ENCODE measurements around the gene PLS1. TPM values are rescaled to one million over a fixed set of nuclear protein-coding genes. Genes with fewer than 3 reads are reported as not detected.

PLS1 gene
- polyA plus RNA-seq, 1 of the 3 experiments (the other 2 are of a cell fraction) = 2.9 TPM

DNA sequence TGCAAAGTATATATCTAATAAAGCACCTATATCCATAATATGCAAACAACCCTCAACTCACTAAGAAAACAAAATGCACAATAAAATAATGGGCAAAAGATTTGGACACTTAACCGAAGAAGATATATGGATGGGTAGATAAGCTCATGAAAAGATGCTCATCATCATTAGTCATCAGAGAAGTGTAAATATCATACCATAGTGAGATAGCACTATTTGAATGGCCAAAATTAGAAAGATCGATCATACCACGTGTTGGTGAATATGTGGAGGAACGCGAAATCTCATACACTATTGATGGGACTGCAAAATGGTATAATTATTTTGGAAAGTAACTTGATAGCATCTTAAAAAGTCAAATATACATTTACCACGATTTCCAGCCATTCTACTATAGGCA, 40.5 kb downstream of the PLS1 start:
- no peak overlapping the region for H3K9ac ChIP-seq
- H3K4me2 ChIP-seq = no peak overlapping the region
- no peak overlapping the region for H2AFZ ChIP-seq (ENCODE audit: low read depth)
- POLR2A ChIA-PET = no interaction called here
- DNase-seq = no peak
- no peaks in the 10 kb centered on the region for H3K27me3 ChIP-seq (ENCODE audit: insufficient read depth)
- no peaks in the 10 kb centered on the region for H3K9me2 ChIP-seq
- H3K4me3 ChIP-seq (ENCODE audit: low read depth in 2 of 2, low read length in 1 of 2) = no peak overlapping the region
- H4K20me1 ChIP-seq (ENCODE audit: insufficient read depth) = no peaks in the 10 kb centered on the region
- H3K27ac ChIP-seq (ENCODE audit: low read depth in 2 of 2, low read length in 1 of 2) = no peak overlapping the region
- H3K79me2 ChIP-seq (ENCODE audit: insufficient read depth) = no peaks in the 10 kb centered on the region
- H3K9me3 ChIP-seq = no peaks in the 10 kb centered on the region
- CTCF ChIA-PET = no interaction called here
- H3K36me3 ChIP-seq (replicated peaks in 1 of 2; ENCODE audit: control insufficient read depth in 1 of 2, insufficient read depth in 2 of 2, low read length in 1 of 2) = no peaks in the 10 kb centered on the region
- no peaks in the 10 kb centered on the region for H3F3A ChIP-seq (replicated peaks; ENCODE audit: insufficient read depth)
- TF ChIP-seq TAF1 (IDR thresholded peaks at IDR 0.05; ENCODE audit: borderline replicate concordance, low read depth, low read length) (no peak), CHD2 (IDR thresholded peaks at IDR 0.05; ENCODE audit: low read length, partially characterized antibody) (no peak), FOSL2 (IDR thresholded peaks at IDR 0.05; ENCODE audit: borderline replicate concordance, low read depth) (no peak), FOXM1 (IDR thresholded peaks at IDR 0.05; ENCODE audit: low read depth) (no peak), NFIC (IDR thresholded peaks at IDR 0.05; ENCODE audit: borderline replicate concordance) (no peak), NRF1 (IDR thresholded peaks at IDR 0.05; ENCODE audit: low read depth, low read length) (no peak), RCOR1 (IDR thresholded peaks at IDR 0.05; ENCODE audit: low read length) (no peak), YY1 (IDR thresholded peaks at IDR 0.05; ENCODE audit: low read depth) (no peak)
- TF ChIP-seq, protein P1, sequence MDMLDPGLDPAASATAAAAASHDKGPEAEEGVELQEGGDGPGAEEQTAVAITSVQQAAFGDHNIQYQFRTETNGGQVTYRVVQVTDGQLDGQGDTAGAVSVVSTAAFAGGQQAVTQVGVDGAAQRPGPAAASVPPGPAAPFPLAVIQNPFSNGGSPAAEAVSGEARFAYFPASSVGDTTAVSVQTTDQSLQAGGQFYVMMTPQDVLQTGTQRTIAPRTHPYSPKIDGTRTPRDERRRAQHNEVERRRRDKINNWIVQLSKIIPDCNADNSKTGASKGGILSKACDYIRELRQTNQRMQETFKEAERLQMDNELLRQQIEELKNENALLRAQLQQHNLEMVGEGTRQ (IDR thresholded peaks at IDR 0.05; ENCODE audit: borderline replicate concordance, low read depth, low read length) = no peak
- TF ChIP-seq, protein P2, sequence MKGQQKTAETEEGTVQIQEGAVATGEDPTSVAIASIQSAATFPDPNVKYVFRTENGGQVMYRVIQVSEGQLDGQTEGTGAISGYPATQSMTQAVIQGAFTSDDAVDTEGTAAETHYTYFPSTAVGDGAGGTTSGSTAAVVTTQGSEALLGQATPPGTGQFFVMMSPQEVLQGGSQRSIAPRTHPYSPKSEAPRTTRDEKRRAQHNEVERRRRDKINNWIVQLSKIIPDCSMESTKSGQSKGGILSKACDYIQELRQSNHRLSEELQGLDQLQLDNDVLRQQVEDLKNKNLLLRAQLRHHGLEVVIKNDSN (IDR thresholded peaks at IDR 0.05; ENCODE audit: borderline replicate concordance, low read depth) = no peak
- TF ChIP-seq, protein P3, sequence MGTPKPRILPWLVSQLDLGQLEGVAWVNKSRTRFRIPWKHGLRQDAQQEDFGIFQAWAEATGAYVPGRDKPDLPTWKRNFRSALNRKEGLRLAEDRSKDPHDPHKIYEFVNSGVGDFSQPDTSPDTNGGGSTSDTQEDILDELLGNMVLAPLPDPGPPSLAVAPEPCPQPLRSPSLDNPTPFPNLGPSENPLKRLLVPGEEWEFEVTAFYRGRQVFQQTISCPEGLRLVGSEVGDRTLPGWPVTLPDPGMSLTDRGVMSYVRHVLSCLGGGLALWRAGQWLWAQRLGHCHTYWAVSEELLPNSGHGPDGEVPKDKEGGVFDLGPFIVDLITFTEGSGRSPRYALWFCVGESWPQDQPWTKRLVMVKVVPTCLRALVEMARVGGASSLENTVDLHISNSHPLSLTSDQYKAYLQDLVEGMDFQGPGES (IDR thresholded peaks at IDR 0.05; ENCODE audit: low read depth, low read length) = no peak
- 77% methylated on average over 6 of the region's 6 CpGs for WGBS (ENCODE audit: low lambda C conversion rate)
- H3K4me1 ChIP-seq (ENCODE audit: control insufficient read depth in 1 of 2, insufficient read depth in 2 of 2, low read depth in 1 of 2, low read length in 1 of 2) = no peaks in the 10 kb centered on the region

DNA sequence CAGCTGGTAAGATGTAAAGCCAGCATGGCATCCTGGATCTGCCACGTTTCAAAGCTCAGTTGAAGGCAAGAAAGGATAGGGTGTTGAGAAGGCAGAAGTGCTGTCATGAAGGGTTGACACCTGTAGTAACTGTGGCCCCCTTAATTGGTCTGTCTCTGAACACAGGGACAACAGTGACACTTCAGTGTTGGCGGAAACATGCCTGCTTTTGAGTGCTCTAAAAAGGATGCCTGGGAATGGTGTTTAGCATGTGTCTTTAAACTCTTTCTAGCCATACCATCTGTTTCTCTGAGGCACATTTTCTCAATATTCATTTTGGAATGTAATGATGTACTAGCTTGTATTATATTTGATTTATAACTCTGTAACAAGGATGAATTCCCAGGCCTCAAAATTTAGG, 42.1 kb downstream of the PLS1 start:
- Histone ChIP-seq H3K4me2 (no peak overlapping the region), H3K36me3 (replicated peaks in 1 of 2; ENCODE audit: control insufficient read depth in 1 of 2, insufficient read depth in 2 of 2, low read length in 1 of 2) (no peaks in the 10 kb centered on the region), H3K9me3 (no peaks in the 10 kb centered on the region), H3K79me2 (ENCODE audit: insufficient read depth) (no peaks in the 10 kb centered on the region), H3K4me1 (ENCODE audit: control insufficient read depth in 1 of 2, insufficient read depth in 2 of 2, low read depth in 1 of 2, low read length in 1 of 2) (no peaks in the 10 kb centered on the region), H2AFZ (ENCODE audit: low read depth) (no peak overlapping the region), H3F3A (replicated peaks; ENCODE audit: insufficient read depth) (no peaks in the 10 kb centered on the region), H3K9me2 (no peaks in the 10 kb centered on the region), H3K27ac (ENCODE audit: low read depth in 2 of 2, low read length in 1 of 2) (no peak overlapping the region), H3K9ac (no peak overlapping the region), H3K4me3 (ENCODE audit: low read depth in 2 of 2, low read length in 1 of 2) (no peak overlapping the region), H4K20me1 (ENCODE audit: insufficient read depth) (no peaks in the 10 kb centered on the region), H3K27me3 (ENCODE audit: insufficient read depth) (no peaks in the 10 kb centered on the region)
- WGBS (ENCODE audit: low lambda C conversion rate) = 63% methylated on average over 2 of the region's 2 CpGs
- TF ChIP-seq TEAD4 (IDR thresholded peaks at IDR 0.05; ENCODE audit: borderline replicate concordance, insufficient read depth) (no peak), MEF2A (IDR thresholded peaks at IDR 0.05; ENCODE audit: borderline replicate concordance, low read depth) (no peak), ELF1 (IDR thresholded peaks at IDR 0.05) (no peak)
- no peak for DNase-seq
- POLR2A ChIA-PET = no interaction called here
- CTCF ChIA-PET = no interaction called here

Measured in SK-N-SH (cell line).